ENCODE measurements around the gene CSMD2.

Gene CSMD2

DNA sequence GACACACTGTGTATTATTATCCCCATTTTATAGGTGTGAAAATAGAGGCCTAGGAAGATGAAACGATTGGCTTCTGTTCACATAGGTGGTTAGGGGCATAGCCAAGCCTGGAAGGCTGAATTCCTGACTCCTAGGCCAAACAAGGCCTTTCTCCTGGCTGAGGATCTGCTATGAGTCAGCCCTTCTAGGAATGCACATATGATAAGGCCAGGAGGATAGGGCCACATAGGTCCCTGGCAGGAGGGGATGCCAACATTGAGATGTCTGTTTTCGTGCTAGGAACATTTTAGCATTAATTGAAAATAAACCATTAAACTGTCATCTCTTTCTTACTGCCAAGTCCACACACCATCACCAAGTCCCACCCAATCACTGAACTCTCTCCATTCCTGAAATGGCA is 9.2 kb downstream of the CSMD2 start:
- DNase-seq: no peak

DNA sequence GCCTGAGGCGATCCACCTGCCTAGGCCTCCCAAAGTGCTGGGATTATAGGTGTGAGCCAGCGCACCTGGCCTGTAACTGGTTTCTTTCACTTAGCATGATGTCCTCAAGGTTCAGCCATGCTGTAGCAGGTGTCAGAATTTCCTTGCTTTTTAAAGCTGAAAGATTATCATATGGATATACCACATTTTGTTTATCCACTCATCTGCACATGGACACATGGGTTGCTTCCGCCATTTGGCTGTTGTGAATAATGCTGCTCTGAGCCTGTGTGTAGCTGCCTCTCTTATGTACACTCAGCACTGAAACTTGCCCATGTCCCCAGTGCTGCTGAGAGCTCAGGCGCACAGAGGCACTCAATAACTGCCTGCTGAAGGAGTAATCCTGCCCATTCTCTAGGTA is 11.8 kb downstream of the CSMD2 start:
- no peak for DNase-seq

- DNase-seq: no peak
These were observed 15.5 kb downstream of the CSMD2 start for GRCh38 chr1:34149501-34149900.

DNA sequence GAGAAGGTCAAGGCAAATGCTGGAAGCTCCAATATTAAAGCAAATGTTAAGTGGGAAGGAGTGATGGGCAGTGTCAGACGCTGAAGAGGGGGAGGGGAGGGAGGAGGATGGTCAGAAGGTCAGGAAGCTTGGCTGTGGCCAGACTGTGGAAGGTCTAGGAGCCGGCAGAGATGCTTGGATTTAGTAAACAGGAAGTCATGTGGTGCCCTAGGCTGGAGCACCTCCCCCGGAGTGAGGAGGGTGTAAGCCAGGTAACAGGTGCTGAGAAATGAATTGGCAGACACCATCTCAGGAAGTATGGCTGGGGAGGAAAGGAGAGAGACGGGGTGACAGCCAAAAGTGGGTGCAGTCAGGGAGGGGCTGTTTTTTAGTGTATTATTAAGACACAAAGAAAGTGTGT is 17.7 kb downstream of the CSMD2 start:
- DNase-seq: no peak

- no peak for DNase-seq
These were observed 20.3 kb downstream of the CSMD2 start for GRCh38 chr1:34144766-34145165.

GRCh38 chr1:34143975-34144374 is 21.1 kb downstream of the CSMD2 start:
- no peak for DNase-seq

DNA sequence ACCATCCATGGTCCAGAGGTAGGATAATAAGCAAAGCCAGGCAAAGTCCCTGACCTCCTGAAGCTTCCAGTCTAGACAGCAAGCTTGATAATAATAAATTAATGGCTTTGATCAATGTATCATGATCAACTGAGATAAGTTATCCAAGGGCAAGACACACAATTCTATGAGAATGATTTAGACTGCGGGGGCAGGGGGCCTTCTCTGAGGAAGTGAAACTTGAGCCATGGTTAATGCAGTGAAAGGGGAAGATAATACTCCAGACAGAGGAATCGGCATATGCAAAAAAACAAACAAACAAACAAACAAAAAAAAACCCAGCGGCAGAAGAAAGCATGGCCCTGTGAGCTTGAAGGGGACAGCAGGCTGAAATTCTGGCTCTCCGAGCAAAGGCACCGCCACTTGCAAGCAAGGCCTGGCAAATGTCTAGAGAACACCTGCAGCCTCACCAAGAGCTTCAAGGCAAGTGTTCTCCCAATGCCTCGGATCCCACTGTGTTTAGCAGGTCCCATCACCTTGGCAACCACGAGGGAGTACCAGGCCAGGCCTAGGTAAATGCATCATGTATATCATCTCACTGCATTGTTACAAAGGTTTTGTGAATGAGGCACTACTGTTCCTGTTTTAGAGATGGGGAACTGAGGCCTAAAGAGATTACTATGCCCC is 24.9 kb downstream of the CSMD2 start:
- no peak for DNase-seq

DNA sequence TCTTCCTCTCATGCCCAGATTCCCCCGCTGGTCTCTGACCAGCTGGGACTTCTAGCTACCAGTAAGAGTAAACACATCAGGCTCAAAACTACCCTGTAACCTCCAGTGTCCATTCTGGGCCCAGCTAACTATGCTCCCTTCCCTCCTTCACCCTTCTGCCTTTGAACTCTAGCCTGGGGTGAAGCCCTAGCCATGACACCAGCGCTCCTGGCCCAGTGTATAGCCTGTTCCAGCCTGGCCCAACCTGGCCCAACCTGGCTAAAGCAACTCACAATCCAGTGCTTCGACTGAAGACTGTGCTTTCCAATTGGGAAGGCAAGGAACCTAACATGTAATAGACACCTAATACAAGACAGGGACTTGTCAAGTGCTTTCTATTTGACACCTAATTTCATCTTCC is 27.6 kb downstream of the CSMD2 start:
- DNase-seq: no peak

GRCh38 chr1:34132161-34132420 is 32.9 kb downstream of the CSMD2 start:
- DNase-seq: no peak

GRCh38 chr1:34131396-34132160 is 33.5 kb downstream of the CSMD2 start:
- no peak for DNase-seq

DNA sequence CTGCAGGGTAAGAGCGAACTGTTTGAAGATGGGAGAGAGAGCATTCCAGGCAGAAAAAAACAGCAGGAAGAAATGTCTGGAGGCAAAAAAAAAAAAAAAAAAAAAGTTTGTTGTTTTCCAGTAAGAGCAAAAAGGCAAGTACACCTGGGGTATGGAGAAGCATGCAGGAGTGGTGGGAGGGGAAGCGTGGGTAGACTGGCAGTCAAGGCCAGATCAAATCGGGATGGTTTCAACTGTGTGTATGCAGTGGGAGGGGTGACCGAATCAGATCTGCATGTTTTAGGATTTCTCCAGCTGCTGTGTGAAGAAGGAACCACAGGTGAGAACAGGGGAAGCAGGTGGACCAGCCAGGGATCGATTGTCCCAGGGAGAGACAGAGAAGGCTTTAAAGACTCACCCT is 34.7 kb downstream of the CSMD2 start:
- DNase-seq: no peak

GRCh38 chr1:34129630-34130029 is 35.4 kb downstream of the CSMD2 start:
- DNase-seq: no peak

DNA sequence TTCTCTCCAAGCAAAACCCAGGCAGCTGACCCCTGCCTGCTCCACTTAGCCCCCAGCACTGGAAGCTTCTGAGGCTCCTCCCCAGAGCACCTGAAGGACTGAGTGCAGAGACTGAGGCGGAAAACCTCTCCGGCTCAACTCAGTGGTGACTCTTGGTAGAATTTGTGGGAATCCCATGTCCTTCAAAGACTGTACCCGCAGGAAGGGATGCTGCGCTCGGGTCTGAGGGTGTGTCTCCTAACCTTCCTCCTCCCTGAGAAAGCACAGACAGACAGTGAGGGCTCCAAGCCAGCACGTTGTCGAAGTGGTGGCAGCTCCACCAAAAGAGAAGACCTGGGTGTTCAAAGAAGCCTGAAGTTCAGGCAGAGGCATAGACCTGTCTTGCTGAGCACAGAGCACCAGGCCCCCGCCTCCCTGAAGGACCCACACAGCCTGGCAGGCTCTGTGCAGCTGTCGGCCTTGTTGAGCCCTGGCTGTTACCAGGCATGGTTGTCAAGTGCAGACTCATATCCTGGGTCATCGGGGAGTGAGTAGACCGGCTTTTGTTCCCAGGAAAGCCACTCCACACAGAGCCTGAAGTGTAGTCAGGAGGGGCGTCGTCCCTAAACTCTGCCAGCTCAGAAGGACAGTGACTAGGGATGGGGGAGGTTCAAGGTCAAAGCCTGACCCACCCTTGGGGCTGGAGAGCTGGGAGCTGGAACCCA is 36.7 kb downstream of the CSMD2 start:
- no peak for DNase-seq

- no peak for DNase-seq
These were observed 37.7 kb downstream of the CSMD2 start for GRCh38 chr1:34127006-34128000.

DNA sequence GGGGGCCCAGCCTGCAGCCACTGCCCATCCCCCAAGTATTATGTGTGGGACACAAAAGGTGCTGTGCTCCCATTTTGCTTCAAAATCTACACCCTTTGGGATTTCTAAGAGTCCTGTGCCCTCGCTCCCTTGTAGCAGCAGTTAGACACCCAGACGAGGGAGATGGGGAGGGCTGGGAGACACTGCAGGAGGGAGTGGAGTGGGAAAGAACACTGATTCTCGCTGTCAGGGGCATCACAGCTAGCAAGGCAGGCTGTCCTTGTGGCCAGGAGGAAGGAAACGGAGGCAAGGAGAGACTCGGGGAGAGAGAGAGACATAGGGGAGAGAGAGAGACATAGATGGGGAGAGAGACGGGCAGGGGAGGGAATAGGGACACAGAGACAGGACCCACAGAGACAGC is 38.5 kb downstream of the CSMD2 start:
- DNase-seq: no peak

- DNase-seq: no peak
These were observed 39.2 kb downstream of the CSMD2 start for GRCh38 chr1:34125721-34126380.

- DNase-seq: no peak
These were observed 42.7 kb downstream of the CSMD2 start for GRCh38 chr1:34122080-34122932.

GRCh38 chr1:34115233-34115632 is 49.8 kb downstream of the CSMD2 start:
- no peak for DNase-seq

GRCh38 chr1:34113887-34114286 is 51.1 kb downstream of the CSMD2 start:
- DNase-seq: no peak

DNA sequence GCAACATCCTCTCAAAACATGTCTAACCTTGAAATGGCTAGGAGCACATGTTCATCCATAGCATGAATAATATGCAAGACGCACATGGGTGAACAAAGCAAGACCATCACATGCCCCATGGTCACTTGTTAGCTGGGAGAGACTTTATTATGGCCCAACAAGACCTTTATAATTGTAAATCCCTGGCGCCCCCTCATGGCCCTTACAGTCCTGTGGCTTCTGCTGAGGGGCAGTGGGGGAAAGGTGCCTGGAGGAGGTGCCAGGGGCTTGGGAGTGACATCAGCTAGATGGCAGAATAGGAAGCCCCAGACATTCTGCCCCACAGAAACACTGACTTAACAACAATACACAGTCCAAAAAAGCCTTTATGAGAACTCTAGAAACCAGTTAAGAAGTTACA is 51.7 kb downstream of the CSMD2 start:
- no peak for DNase-seq

DNA sequence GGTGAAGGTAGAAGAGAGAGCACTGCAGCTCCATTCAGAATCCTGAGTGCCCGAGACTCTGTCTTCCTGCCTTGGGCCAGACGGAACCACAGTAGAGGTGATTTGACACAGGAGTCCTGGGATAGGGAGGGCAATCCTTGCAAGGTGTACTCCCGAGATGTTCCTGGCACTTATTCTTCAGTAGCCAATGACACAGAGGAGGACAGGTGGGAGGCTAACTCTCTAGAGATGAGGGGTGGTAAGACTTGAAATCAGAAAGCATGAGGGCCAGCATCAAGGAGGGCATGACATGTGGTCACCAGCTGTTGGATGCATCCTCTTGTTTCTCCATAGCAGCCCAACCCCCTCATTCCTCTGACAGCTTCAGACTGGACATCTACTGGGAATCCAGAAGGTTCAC is 56.3 kb downstream of the CSMD2 start:
- no peak for DNase-seq

- no peak for DNase-seq
These were observed 56.8 kb downstream of the CSMD2 start for GRCh38 chr1:34108269-34108668.

All from activated CD4-positive, alpha-beta T cell treated with anti-CD3 and anti-CD28 coated beads, Interleukin-2, amount 50 U/mL, for 16 hours (primary cell).